T-helper 2 cell (primary cell): ENCODE data around the gene CATSPER3.

Experiments
- DNase-seq, 5 experiments: peaks; one replicate each; pipeline versions ENCODE4 v3.0.0 to v3.0.0-alpha.2; 2012 to 2022

Gene CATSPER3

GRCh38 chr5:135046661-135047346 is 79.1 kb downstream of the CATSPER3 start:
- no peak for DNase-seq

DNA sequence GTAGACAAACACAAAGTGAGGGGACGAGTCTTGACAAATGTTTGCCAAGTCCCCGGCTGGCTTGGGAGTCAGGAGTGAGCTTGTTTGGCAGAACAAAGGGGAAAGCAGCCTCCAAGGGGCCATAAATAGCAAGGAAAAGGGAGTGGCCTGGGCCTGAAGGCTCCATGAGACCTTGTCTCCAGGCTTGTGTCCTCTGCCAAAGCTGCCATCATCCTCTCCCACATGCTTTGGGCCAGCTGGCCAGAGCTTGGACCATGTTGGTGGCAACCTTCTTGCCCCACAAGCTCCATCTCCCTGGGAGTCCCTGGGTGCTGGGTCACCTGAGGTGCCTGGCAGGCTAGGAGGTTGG is 79.6 kb downstream of the CATSPER3 start:
- DNase-seq, result no peak

DNA sequence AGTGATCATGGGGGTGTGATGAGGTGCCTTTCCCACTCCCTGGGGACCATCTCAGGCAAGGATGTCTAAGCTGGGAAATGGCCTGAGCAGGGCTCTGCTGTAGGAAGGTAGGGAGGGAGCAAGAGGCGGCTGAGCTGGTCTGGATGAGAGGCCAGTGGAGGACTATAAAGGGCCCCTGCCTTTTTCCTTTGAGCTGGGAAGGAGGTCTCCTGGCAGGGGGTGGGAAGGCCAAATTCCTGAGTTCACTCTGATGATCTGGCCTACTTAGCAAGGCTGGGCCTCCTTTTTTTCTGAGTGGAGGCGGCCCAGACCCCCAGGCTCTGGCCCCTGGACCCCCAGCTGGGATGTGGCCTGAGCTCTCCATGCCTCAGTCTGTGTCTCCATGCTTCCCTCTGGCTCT is 80.6 kb downstream of the CATSPER3 start:
- no peak for DNase-seq

- no peak for DNase-seq
Measured at GRCh38 chr5:135048930-135049329, 81.2 kb downstream of the CATSPER3 start.

DNA sequence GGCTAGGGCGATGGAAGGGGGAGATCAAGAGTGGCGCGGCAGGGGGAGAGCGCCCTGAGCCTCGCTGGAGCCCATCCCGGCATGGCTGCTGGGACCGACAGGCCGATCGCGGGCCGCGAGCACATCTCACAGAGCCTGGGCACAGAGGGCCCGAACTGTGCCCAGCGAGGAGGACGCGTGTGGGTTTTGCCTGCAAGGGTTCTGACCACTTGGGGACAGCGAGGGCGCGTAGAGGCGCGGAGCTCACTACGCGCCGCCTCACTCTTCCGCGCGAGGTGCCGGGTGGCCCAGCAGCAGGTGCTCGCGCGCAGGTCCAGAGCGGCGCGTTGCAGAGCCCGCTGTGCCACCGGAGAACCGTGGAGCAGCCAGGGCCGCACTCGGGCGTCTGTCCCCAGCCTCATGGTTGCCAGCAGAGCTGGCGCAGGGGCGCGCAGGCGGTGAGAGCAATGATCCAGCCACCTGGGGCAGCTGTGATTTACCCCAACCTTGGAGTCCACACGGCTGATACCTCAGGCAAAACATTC is 82.6 kb downstream of the CATSPER3 start:
- DNase-seq, result no peak

DNA sequence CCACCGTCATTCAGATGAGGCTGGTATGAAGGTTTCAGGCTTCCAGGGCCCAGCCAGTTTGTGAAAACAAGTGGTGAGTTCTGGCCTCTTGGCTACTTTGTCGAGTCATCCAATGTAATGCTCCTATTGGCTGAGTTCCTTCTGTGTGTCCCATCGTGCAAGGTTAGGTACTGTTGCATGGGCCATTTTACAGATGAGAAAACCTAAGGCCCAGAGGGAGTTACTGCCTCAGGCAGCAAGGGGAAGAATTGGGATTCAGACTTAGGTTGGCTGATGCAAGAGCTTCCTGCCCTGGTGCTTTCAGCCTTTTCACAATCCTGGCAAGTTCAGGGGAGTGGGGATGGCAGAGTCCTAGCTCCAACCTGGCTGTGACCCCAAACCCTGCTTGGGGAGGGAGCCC is 83.7 kb downstream of the CATSPER3 start:
- no peak for DNase-seq

DNA sequence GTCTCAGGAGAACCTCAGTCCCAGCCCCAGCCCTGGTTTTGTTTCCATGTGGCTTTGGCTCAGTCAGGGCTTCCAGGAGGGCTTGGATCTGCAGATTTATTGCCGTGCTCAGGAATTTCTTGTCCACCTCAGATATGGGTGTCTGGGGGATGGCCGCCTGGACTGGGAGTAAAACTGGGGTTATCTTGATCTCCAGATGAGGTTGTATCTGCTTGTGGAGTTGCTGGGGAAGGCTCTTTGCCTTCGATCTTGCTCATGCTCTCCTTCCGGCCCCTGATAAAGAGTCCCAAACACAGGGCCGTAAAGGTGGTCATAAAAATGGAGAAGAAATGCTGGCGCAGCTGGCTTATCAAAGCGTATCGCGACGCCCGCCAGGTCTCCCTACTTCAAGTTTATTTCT is 84.2 kb downstream of the CATSPER3 start:
- no peak for DNase-seq

DNA sequence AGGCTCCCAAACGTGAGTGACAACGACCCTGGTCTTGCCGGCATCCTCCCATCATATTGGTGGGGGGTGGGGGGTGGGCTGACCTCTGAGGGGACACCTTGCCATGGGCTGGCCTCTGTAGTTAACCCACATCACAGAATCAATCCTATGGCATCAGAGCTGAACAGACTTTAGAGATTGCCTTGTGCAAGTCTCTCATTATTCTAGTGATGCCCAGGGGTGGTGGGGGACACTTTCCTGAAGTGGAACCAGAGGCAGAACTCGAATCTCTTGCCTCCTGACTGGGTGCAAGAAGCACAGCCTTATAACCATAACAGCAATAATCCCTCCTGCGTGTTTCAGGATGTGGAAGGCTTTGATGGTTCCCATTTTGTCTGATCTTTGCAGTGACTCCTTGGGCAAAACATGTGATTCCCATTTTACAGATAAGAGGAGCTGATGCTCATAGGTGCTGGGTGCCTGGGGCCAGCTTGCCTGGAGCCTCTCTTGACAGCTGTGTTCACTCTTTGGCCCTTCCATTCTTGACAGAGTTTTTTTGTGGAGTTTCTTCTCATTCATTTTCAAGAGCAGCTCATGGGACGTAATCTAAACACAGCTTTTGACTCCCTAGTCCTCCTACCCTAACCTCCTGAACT is 84.9 kb downstream of the CATSPER3 start:
- no peak for DNase-seq

- DNase-seq, result peak in 1 of 5 experiments; percentile 24
Measured at GRCh38 chr5:135053278-135053677, 85.6 kb downstream of the CATSPER3 start.

DNA sequence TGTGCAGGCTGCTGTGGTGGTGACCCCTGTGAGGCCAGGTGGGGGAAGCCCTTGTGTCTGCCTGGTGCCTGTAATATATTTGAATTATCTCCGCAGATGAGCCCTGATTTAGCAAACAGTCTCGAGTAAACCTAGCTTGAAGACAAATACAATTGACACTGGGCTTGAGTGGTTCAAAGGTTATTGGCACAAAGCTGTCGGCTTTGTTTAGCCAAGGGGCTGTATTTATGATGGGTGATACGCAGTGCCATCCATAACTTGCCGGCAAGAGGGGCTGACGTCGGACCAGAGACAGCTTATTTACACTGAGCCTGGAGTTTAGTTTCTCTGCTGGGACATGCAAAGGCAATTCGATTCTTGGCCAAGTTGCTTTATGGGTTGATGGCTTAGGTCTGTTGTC is 86.3 kb downstream of the CATSPER3 start:
- DNase-seq, result no peak

DNA sequence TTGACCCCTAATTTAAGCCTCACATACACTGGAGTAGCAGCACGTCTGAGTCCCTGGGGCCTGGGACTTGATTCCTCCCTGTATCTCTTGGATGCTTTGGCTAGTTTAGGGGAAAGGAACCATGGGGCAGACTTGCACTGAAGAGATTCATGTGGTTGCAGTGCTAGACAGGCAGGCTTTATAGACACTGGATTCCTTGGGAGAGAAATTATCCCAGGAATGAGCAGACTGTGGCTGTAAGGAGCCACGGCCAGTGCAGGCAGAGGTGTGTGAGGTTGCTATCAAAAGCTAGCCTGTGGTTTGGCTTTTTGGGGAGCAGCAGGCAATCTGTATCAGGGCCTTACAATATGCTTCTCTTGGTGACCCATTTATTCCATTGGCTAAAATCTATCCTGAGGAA is 86.8 kb downstream of the CATSPER3 start:
- no peak for DNase-seq

GRCh38 chr5:135055396-135055795 is 87.7 kb downstream of the CATSPER3 start:
- DNase-seq, result no peak

- no peak for DNase-seq
Measured at GRCh38 chr5:135056316-135057030, 88.8 kb downstream of the CATSPER3 start.

DNA sequence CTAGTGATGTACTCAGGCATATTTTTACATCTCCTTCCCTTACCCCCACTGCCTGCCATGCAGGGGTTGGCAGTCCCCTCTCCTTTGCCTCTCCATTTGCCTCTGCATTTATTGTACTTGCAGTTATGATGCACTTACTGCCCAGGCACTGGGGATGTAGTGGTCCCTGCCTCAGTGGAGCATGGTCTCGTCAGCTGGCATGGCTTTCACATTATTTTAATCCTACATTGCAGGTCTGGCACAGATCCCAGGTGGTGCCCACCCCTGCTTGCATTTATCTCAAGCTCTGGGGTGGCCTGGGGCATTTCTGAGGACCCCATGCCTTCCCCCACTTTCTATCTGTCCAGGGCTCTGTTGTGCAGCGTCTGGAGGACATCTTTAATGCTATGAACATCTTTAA is 89.5 kb downstream of the CATSPER3 start:
- no peak for DNase-seq

DNA sequence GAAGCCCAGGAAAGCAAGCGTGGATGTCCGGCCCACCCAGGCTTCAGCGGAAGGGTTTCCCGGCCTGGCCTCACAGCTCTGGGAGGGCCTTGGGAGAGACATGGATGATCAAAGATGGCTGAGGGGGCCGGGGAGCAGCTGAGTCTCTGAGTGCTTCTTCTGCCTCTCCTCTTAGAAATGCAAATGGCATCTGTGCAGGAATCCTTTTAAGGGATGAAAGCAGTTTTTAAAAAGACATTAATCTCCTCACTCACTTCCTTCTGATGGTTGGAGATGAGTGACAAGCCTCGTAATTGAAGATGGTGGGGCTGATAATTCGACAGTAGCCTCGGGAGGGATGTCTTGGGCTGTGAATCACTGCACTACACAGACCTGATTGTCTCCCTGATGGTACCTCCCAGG is 90.6 kb downstream of the CATSPER3 start:
- DNase-seq, result no peak

DNA sequence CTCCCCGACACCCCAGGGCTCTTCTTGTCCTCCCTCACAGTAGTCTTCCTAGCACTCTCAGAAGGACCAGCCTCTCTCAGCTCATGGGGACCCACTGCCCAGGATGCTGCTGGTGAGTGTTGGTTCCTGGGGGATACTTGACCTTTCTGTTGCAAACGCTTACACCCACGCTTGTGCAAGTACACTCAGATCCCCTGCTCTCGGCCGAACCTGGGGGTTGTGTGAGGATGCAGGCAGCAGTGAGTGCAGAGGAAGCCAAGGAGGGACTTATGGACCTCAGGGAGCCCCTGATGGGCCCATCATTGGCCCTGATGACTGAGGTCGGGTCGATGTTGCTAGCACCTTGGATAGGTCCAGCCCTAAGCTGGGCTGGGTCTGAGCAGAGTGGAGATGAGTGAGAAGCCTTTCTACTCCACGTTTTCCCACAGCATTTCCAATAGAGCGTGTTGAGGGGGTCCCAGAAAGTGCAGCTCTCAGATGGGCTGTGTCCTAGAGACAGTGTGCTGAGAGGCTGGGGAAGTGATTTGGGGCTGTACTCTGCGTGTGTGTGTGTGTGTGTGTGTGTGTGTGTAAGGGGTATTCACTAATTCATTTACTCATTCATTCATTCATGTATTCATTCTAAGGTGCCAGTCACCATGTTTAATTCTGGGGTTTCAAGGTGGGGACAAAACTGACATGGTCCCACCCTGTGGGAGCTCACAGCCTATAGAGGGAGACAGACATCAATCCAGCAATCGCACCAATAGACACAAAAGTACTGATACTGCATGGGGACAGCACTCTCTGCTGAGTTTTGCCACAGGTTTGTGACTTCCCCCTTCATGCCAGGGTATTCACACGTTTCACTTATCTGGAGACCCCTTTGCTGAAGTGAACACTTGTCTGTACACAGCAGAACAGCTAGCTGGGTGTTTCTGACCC is 91.6 kb downstream of the CATSPER3 start:
- DNase-seq, result no peak

DNA sequence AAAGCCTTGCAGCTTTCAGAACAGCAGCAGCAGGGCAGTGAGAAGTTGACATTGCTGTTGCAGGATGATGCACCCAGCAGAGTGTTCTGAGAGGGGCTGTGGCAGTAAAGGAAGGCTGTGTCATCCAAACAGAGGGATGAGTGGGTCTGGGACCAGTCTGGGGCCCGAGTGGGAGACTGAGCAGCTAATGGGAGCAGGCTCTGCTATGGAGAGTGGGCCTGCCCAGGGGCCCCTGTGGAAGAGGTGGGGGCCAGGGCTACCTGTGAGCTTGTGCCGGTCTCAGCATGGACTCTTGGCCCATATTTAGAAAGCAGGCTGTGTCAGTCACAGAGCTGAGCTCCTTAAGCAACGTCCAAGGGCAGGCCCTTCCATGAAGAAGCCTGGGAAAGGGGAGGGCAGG is 92.3 kb downstream of the CATSPER3 start:
- no peak for DNase-seq

- DNase-seq, result no peak
Measured at GRCh38 chr5:135061001-135061400, 93.3 kb downstream of the CATSPER3 start.
